COLO829 (cell line): Measurements from ENCODE around the gene PDGFA.

Experiments
- DNase-seq: peaks from one replicate; pipeline ENCODE4 v3.0.0; 2012; ENCODE audit warnings: low spot score

Gene PDGFA

DNA sequence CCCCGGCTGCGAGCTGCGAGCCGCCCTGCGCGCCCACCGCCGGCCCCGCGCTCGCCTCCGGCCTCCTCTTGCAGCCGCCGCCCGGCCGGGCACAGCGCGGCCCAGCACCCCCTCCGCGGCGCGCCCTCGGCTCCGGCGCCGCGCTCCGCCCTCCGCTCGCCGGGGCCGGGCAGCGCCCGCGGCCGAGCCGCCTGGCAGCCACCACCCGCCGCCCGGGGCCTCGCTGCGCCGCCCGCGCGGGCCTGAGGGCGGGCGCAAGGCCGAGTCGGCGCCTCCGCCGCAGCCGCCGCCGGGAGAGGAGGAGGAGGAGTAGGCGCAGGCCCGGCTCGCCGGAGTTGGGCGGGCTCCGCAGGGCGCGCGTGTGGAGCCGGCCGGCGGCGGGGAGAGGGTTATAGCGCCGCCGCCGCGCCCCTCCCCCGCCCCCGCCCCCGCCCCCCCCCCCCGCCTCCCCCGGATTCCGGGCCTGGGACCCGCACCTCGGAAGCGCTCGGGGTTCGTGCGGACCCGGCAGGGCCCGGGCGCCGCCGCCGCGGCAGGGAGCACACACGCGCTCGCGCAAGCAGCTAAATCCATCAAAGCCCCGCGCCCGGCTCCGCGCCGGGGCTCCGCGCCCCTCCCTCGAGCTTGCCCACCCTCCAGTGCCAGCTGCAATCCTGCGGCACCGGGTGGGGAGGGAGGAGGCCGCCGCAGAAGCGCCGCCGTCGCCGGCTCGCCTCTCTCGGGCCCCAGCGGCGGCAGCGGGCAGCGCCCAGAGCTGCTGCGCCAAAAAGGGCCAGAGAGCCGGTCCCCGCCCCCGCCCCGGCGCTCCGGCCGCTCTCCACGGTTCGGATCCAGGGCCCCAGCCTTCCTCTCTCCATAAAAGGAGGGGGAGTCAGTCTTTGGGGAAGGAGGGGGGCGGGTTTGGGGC lies at the start of gene PDGFA:
PDGFA (minus strand) TSS at position 363 of the 907 bp plus-strand sequence. CDS start 845 bp downstream, outside the sequence.
- no peak for DNase-seq

DNA sequence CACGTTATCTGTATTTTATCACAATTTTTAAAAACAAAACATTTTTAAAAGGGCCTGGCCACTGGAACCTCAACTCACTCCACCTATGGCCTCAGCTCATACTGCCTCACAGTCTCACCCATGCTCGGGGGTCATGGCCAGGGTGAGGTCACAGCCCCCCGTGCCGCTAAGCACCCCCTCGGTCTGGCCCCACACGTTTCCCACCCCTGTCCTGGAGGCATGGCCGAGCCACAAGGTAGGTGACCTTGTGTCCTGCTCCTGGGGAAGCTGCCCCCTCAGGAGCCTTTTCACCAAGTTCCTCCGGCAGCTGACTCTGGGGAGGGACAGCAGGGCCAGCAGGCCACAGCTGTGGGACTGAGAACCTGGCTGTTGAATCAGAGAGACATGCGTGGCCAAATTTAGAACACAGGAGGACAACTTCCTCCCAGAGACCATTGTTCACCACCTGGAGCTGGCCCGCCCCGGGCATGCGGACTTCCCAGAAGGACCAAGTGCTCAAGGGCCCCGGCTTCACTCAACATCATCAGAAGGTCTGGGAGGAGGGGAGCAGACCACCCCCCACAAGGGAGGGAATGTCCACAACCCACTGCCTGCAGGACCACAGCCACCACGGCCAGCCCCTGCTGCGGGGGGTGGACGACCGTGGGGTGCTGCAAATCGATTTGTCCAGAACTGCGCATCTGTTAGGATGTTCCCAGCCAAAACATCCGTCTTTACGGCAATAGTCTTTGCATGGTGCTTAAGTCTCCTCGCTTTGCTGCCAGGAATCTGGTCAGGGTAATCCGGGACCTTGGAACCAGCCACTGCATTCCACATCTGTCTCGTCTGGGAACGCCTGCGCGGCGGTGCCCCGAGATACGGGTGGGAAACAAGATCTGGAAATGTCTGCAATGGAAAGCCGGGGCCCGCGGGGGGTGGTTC lies 48.6 kb upstream of the PDGFA start:
- DNase-seq = no peak

DNA sequence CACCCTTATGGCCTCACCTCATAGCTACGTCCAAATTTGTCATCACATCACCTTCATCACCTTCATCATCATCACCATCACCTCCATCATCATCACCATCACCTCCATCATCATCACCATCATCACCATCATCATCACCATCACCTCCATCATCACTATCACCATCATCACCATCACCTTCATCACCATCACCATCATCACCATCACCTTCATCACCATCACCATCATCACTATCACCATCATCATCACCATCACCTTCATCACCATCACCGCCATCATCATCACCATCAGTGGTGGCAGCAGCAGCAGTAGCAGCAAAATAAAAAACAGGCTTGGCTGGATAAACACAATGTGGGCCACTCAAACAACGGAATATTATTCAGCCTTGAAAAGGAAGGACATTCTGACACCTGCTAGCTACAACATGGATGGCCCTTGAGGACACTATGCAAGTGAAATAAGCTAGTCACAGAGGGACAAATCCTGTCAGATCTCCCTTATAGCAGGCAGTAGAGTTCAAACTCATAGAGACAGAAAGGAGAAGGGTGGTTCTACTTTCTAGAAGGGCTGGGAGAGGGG lies 47.7 kb upstream of the PDGFA start:
- no peak for DNase-seq

DNA sequence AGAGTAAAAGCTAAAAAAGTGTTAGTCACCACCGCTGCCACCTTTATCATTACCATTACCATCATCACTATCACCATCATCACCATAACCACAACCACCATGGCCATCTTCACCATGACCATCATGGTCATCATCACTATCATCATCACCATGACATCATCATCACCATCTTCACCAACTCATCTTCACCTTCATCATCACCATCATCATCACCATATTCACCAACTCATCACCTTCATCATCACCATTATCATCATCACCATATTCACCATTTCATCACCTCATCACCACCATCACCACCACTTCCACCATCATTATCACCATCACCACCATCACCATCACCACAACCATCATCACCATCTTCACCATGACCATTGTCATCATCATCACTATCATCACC lies 46.5 kb upstream of the PDGFA start:
- DNase-seq = no peak

DNA sequence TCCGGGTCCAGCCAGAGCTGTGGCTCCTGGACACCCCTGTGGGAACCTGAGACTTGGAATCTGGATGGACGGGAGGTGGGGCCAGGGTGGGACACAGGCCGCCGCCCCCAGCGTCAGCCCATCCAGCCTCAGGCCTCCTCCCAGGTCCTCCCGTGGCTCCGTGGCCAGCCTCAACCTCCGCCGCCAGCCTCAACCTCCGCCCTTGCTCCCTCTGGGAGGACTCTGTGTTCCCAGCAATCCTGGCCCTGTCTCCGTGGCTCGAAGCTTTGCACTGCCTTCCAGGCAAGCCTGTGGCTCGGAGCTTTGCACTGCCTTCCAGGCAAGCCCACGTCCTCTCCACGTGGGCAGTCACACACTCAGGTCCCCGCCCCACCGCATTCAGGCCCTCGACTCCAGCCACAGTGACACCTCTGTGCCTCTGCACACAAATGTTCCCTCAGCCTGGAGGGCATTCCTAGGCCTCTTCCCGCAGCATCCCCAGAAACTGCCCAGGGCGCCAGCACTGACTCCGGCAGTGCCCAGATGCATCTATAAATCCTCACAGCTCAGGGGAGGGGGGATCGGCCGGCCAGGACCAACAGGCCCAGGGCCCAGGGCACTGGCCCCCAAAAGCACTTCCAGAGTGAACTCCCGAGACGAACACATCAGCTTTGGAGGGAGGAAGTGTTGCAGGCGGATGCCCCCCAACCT lies 44.7 kb upstream of the PDGFA start:
- DNase-seq = no peak

DNA sequence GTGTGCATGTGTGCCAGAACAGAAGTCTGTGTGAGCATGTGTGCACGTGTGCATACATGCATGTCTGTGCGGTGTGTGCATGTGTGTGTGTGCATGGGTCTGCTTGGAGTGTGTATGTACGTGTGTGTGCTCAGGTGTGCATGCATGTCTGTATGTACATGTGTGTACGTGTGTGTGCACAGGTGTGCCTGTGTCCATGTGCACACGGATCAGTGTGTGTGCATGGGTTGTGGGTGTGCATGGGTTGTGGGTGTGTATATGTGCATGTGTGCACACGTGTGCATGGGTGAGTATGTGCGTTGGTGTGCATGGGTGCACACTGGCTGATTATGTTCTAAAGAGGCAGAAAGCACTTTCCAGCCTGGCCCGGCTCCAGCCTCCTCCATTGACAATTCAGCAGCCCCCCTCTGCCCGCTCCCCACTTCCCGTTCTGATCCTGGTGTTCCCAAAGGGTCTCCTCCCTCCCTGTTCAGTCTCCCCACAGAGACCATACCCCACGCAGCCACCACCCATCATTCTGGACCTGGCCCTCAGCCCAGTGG lies 44.1 kb upstream of the PDGFA start:
- no peak for DNase-seq

DNA sequence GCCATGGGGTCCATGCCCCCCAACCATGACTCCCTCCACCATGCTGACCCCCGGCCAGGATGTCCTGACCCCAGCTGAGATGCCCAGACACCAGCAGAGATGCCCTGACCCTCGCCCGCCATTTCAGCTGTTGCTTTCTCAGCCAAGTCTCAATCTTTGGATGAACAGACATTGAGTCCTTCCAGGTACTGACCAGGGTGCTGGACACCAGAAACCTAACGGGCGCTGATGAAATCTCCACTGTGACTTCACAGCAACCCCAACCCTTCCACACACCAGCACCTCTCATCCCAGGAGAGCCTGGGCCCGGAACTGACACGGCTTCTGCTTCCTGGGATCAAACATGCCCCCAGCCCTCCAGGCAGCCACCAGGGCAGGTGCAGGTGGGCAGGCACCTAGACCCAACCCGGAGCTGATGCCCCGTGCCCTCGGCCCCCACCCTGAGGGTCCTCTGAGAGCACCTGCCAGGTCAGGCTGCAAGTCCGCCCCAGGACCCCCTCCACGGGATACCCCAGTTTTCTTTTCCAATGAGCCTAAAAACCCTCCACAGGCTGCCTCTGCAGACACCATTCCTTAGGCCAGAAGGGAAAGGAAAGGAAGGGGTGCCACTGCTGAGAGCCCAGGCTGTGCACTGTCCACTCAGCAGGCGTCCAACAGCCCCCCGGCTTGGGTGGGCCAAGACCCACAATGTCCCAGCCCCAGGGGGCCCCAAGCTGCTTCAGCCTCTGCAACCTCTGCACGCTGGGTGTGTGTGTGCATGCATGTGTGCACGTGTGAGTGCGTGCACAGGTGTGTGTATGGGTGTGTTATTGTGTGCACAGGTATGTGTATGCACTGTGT lies 43.4 kb upstream of the PDGFA start:
- DNase-seq = no peak

DNA sequence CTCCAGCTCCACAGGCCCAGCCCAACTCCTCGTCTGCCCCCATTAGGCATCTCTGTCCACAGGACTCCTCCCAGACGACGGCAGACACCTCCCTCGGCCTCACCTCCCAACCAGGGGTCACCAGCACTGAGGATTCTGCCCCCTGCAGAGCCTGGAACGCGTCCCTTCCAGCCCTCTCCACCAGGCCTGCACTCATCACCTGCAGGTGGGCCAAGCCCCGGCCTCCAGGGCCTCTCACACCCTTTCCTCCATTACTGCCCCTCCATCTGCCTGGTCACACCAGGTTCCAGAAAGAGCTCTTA lies 42.7 kb upstream of the PDGFA start:
- DNase-seq = no peak

DNA sequence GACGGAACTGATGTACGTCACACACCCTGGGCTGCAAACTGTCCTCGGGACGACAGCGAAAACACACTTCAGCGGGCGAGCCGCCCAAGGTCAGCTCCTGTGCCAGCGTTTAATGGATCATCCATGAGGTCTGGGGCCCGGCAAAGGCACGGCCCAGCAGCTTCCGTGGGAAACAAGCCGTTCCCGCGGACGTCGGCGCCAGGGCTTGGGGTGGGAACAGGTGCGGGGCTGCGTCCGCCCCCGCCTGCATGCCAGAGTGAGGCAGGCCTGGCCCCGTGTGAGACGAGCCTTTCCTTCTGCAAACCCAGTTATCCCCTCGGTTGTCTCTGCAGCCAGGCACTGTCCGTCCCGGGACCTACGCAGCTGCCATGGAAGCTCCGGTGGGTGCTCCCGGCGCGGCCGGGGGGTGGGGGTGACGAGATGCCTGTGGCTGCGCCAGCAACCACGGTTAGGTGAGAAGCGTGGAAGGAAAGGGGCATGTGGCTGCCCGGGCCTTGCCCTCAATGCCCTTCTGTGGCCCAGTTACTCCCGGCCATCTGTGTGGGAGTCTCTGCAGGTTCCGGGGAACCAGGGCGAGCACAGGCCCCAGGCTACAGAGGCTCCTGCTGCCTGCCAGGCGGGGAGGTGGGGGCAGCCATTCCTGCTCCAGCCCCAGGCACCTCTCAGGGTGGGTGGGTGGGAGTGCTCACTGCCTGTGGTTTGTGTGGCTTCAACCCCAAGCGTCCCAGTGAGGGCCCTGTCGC lies 42.2 kb upstream of the PDGFA start:
- no peak for DNase-seq

DNA sequence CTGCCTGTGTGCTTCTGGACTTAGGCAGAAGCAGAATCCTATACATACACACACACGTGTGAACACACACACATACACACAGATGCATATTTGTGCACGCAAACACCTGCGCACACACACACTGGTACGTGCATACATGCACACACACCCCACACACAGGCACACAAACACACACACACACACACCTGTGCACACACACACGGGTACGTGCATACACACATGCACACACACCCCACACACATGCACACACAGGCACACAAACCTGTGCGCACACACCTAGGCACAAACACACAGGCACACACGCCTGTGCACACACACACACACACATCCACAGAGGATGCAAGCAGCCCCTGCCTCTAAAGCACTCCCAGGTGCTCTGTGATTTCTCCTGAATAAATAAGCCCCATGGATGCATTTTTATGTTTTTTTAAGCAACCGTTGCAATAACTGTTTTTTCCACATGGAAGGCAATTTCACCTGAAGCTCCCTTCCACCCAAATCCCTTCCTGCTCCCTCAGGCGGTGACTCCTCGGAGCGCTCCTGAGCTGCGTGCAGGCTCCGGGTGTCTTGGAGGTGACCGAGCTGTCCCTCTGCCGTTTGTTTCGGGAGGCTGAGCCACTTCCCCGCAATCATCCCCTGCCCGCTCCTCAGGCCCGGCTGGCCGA lies 41.5 kb upstream of the PDGFA start:
- DNase-seq = no peak

DNA sequence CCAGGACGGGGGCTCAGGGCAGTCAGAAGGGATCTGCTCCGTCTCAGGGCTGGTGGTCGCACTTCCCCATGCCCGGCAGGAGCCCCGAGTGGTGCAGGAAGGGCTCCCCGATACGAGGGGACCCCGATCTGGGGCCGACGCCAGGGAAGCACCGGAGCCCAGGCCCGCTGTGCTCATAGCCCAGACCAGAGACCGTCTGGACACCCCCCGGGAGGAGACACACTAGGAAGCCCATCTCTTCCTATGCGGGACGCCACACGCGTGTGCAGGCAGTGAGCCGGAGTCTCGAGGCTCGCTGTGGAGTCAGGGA lies 39.7 kb upstream of the PDGFA start:
- no peak for DNase-seq

DNA sequence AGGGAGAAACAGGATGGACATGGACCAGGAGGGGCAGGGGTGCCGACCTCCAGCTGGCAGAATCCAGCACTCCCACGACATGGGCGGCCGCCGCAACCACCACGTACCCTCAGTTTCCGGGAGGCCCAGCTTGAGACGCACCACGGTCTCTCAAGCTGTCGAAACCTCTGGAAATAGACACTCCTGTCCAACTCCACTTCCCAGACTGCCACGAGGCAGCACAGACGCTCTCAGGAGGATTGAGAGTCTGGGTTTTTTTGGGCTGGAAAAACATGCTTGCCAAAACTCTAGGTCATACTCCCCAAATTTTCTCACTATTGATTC lies 37.9 kb upstream of the PDGFA start:
- no peak for DNase-seq

DNA sequence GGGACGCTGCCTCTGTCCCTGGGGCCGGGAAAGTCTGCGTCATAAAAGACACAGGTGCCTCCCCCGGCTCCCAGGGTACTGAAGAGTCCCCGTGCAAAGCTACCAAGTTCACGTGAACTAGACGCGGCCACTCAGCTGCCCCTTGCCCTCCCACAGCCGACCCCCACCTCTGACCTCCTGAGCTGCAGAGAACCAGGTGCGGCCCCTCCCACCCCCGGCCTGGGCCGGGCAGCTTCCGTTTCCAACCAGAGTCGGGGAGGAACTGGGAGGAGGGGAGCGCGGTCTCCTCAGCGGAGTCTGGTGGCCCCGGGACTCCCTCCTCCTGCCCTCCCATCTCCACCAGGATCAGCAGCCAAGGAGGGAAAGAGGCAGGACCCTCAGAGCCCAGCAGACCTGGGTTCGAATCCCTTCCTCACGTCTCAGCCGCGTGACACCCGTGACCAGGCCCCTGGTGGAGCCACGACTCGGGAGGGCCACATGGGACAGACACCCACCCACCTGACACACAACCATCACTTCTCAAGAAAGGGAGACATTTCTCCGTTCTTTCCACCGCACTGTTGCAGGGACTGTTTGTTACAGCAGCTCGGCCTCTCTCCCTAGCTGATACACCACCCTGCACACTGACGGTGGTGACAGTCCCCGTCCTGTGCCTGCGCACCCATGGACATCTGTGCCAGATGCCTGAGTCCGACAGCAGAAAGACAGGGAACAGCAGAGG lies 37.4 kb upstream of the PDGFA start:
- DNase-seq = no peak

DNA sequence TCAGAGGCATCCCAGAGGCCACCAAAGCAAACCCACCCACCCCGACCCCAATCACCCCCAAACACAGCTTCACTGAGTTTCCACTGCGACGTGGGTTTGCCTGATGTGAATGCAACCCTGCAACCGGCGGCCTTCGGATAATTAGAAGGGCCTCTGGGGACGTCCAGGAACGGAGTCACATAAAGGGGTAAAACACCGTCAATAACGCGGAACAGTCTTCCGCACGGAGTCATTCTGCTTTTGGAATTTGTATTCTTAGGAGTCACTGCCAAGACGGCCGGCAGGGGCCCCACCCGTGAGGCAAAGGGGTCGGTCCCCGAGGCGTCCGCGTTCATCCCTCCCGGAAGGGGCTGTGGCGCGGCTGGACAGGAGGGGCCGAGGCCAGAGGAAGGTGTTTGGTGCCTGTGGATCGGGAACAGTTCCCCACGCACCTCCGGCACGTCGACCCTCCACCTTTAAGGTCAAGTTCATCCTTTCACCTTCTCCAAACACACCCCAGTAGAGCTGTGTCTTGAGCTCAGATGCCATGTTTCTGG lies 36.7 kb upstream of the PDGFA start:
- no peak for DNase-seq

DNA sequence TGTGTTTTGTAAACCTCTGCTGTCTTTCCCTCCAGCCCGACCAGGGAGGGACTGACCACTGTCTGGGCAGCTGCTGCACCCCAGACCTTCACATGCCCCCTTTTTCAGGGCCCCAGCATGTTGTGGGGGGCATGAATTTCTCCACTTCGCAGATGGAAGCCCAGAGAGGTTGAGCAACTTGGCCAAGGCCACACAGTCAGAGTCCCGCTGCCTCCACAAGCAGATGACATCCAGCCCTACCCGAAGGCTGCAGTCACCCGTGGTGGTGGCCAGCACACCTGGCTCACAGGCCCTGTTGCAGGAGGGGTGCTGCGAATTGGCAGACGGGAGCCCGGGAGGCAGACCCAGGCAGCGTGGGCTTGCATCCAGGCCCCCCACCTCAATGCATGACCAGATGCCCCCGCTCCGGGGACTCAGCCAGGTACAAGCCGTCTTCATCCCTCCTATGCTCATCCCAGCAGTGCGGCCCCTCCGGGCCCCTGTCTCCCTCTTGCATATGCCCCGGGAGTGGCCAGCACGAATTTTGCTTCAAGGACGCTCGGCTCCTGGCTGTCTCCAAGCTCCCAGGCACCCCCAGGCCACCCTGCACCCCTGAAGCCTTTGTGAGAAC lies 36.0 kb upstream of the PDGFA start:
- no peak for DNase-seq

DNA sequence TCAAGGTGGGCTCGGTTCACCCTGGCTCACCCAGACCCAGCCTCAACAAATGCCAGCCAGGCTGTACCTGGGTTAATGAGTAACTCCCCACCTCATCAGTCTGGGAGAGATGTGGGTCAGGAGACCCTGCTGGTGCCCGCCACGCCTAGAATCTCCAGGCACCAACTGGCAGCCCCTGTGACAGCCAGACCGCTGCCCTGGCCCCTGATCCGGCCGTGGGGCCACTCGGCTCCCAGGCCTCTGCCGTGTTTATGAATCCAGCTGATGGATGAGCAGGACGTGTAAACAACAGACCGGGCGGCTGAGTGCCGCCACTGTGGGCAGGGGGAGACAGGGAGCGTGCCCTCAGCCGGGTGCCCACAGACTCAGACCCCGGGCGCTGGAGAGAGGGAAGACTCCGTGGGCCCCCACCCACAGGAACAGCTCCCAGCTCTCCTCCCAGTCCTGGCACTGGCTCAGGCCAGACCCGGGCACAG lies 34.0 kb upstream of the PDGFA start:
- no peak for DNase-seq

DNA sequence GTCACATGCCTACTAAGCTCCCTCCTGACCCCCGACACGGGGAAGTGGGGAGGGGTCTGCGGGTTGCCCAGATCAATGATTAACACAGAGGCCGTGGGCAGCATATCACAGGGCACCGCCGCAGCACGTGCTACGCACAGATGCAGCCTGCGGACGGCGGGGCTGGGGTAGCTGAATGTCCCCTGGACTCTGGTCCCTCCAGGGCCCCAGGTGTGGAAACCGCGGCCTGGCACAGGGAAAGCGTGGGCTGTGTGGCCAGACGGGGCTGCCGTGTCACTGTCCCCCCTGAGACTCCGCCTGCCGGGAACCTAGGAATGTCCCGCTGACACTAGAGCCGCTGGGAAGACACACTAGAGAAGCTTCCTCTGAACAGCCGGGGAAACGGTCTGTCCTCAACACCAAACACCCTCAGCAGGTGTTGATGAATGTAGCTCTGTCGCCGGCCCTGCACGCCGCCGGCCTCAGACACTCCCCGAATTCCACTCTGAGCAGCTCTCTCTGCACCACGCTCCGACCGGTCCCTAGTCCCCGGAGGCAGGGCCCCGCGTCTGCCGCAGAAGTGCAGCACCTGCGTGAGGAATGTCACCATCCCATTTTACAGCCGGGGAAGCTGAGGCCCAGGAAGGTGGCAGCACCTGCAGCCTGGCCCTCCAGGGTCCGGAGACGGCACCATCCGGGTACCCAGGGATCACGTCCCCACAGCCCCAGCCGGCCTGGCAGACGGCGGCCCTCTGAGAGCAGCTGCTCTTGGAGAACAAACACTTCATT lies 33.4 kb upstream of the PDGFA start:
- no peak for DNase-seq
